ENCODE results near the gene SORCS1.

The SORCS1 gene

GRCh38 chr10:106573106-106573505 is 591.4 kb downstream of the SORCS1 start (continued):
- TF ChIP-seq ZNF175 (tag by site-specific recombination; IDR thresholded peaks at IDR 0.05) (no peak), RBAK (tag by site-specific recombination; IDR thresholded peaks at IDR 0.05) (no peak), ZNF600 (tag by site-specific recombination; IDR thresholded peaks at IDR 0.05) (no peak), ZNF843 (tag by site-specific recombination; IDR thresholded peaks at IDR 0.05) (no peak)

GRCh38 chr10:106571192-106571946 is 593.1 kb downstream of the SORCS1 start:
- ChIA-PET CTCF (interaction anchor here (0.7 to 3.5 kb wide), 20 partner anchors 12 to 547 kb away, joined by 3 to 24 read pairs (median 4); no protein-coding TSS in a partner anchor), POLR2A (no interaction called here)
- H3K4me3 ChIP-seq (ENCODE audit: low read depth, low read length) = no peak overlapping the region
- TF ChIP-seq ZNF654 (tag by site-specific recombination; IDR thresholded peaks at IDR 0.05; ENCODE audit: low read depth) (peak; percentile 22), ZIC2 (tag by site-specific recombination; IDR thresholded peaks at IDR 0.05) (no peak), ZNF354C (tag by site-specific recombination; IDR thresholded peaks at IDR 0.05; ENCODE audit: borderline replicate concordance, low read depth) (no peak), ZNF48 (tag by site-specific recombination; IDR thresholded peaks at IDR 0.05) (no peak), ZNF561 (tag by site-specific recombination; IDR thresholded peaks at IDR 0.05; ENCODE audit: borderline replicate concordance) (no peak)
- TF ChIP-seq, protein P1, sequence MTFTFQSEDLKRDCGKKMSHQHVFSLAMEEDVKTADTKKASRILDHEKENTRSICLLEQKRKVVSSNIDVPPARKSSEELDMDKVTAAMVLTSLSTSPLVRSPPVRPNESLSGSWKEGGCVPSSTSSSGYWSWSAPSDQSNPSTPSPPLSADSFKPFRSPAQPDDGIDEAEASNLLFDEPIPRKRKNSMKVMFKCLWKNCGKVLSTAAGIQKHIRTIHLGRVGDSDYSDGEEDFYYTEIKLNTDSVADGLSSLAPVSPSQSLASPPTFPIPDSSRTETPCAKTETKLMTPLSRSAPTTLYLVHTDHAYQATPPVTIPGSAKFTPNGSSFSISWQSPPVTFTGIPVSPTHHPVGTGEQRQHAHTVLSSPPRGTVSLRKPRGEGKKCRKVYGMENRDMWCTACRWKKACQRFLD (tag by site-specific recombination; IDR thresholded peaks at IDR 0.05) = no peak
- TF ChIP-seq, protein P2, sequence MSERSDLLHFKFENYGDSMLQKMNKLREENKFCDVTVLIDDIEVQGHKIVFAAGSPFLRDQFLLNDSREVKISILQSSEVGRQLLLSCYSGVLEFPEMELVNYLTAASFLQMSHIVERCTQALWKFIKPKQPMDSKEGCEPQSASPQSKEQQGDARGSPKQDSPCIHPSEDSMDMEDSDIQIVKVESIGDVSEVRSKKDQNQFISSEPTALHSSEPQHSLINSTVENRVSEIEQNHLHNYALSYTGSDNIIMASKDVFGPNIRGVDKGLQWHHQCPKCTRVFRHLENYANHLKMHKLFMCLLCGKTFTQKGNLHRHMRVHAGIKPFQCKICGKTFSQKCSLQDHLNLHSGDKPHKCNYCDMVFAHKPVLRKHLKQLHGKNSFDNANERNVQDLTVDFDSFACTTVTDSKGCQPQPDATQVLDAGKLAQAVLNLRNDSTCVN (tag by site-specific recombination; optimal IDR thresholded peaks at IDR 0.05) = no peak
- no peaks in the 10 kb centered on the region for H3K36me3 ChIP-seq (ENCODE audit: control insufficient read depth in 2 of 2, insufficient read depth in 1 of 2, low read length in 2 of 2)
- H3K9me3 ChIP-seq (ENCODE audit: control insufficient read depth, insufficient read depth, low read depth, low read length) = no peaks in the 10 kb centered on the region
- H3K4me1 ChIP-seq (ENCODE audit: control insufficient read depth, insufficient read depth, low read length) = no peaks in the 10 kb centered on the region
- no peak overlapping the region for H3K27ac ChIP-seq (ENCODE audit: extremely low read depth, low read depth, low read length)

- Histone ChIP-seq H3K36me3 (ENCODE audit: control insufficient read depth in 2 of 2, insufficient read depth in 1 of 2, low read length in 2 of 2) (no peaks in the 10 kb centered on the region), H3K4me1 (ENCODE audit: control insufficient read depth, insufficient read depth, low read length) (no peaks in the 10 kb centered on the region), H3K4me3 (ENCODE audit: low read depth, low read length) (no peak overlapping the region), H3K27ac (ENCODE audit: extremely low read depth, low read depth, low read length) (no peak overlapping the region), H3K9me3 (ENCODE audit: control insufficient read depth, insufficient read depth, low read depth, low read length) (no peaks in the 10 kb centered on the region)
- ChIA-PET CTCF (interaction anchor here (0.7 to 3.5 kb wide), 6 partner anchors 12 to 620 kb away, joined by 3 to 24 read pairs (median 4); no protein-coding TSS in a partner anchor), POLR2A (no interaction called here)
- no peak for TF ChIP-seq ZNF544 (tag by site-specific recombination; IDR thresholded peaks at IDR 0.05)
- TF ChIP-seq GLI4 (tag by site-specific recombination; IDR thresholded peaks at IDR 0.05) = no peak
- TF ChIP-seq REPIN1 (tag by site-specific recombination; IDR thresholded peaks at IDR 0.05; ENCODE audit: low read depth) = no peak
- TF ChIP-seq, protein P3, sequence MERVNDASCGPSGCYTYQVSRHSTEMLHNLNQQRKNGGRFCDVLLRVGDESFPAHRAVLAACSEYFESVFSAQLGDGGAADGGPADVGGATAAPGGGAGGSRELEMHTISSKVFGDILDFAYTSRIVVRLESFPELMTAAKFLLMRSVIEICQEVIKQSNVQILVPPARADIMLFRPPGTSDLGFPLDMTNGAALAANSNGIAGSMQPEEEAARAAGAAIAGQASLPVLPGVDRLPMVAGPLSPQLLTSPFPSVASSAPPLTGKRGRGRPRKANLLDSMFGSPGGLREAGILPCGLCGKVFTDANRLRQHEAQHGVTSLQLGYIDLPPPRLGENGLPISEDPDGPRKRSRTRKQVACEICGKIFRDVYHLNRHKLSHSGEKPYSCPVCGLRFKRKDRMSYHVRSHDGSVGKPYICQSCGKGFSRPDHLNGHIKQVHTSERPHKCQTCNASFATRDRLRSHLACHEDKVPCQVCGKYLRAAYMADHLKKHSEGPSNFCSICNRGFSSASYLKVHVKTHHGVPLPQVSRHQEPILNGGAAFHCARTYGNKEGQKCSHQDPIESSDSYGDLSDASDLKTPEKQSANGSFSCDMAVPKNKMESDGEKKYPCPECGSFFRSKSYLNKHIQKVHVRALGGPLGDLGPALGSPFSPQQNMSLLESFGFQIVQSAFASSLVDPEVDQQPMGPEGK (tag by site-specific recombination; IDR thresholded peaks at IDR 0.05) = no peak
- TF ChIP-seq, protein P4, sequence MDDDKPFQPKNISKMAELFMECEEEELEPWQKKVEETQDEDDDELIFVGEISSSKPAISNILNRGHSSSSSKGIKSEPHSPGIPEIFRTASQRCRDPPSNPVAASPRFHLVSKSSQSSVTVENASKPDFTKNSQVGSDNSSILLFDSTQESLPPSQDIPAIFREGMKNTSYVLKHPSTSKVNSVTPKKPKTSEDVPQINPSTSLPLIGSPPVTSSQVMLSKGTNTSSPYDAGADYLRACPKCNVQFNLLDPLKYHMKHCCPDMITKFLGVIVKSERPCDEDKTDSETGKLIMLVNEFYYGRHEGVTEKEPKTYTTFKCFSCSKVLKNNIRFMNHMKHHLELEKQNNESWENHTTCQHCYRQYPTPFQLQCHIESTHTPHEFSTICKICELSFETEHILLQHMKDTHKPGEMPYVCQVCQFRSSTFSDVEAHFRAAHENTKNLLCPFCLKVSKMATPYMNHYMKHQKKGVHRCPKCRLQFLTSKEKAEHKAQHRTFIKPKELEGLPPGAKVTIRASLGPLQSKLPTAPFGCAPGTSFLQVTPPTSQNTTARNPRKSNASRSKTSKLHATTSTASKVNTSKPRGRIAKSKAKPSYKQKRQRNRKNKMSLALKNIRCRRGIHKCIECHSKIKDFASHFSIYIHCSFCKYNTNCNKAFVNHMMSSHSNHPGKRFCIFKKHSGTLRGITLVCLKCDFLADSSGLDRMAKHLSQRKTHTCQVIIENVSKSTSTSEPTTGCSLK (tag by site-specific recombination; IDR thresholded peaks at IDR 0.05) = no peak
- no peak for TF ChIP-seq ZNF560 (tag by site-specific recombination; IDR thresholded peaks at IDR 0.05; ENCODE audit: borderline replicate concordance)
- TF ChIP-seq ZNF302 (tag by site-specific recombination; IDR thresholded peaks at IDR 0.05; ENCODE audit: low read depth) = no peak
- no peak for TF ChIP-seq KLF10 (tag by site-specific recombination; IDR thresholded peaks at IDR 0.05)
Observed at GRCh38 chr10:106570268-106570667, 594.2 kb downstream of the SORCS1 start.

All from HEK293 (cell line).